Mucosa of descending colon (tissue), 3 donors: ENCODE measurements around the gene TTC39B. TPM values are rescaled to one million over a fixed set of nuclear protein-coding genes. Genes with fewer than 3 reads are reported as not detected.
A peak's percentile ranks its signal among the peaks of the same experiment; 100 is the strongest.

Experiments used
- ATAC-seq: fragments of 200-7000 bp; cut with Tn5 transposase; one replicate; pipeline ENCODE4 v1.9.1; 2020; ENCODE audit warnings: mild to moderate bottlenecking, moderate library complexity
- DNase-seq, 3 donors: peaks; one replicate each; pipeline ENCODE4 v3.0.0-alpha.2; 2020
- H3K36me3 ChIP-seq: fragments of 200-600 bp; one replicate; pipeline ENCODE4 v1.8.0; 2021; ENCODE audit warnings: low read depth, mild to moderate bottlenecking
- H3K4me1 ChIP-seq: fragments of 200-600 bp; one replicate; pipeline ENCODE4 v1.8.0; 2021; ENCODE audit warnings: low read depth, mild to moderate bottlenecking
- H3K4me3 ChIP-seq: fragments of 200-600 bp; one replicate; pipeline ENCODE4 v1.8.0; 2021; ENCODE audit warnings: mild to moderate bottlenecking
- H3K9me3 ChIP-seq: fragments of 200-600 bp; one replicate; pipeline ENCODE4 v1.8.0; 2021; ENCODE audit warnings: mild to moderate bottlenecking
- intact Hi-C, 2 donors: fragments of 100-400 bp; cut with DNase I in 1 of 2; cut with micrococcal nuclease in 1 of 2; formaldehyde crosslinking; loops; one replicate each; pipeline versions ENCODE4 v1.11.0 to v1.11.1; 2022; cut with DNase I, micrococcal nuclease
- total RNA-seq, 3 donors: library from RNA; stranded (reverse); fragmentation: NEBNext Ultra II Directional in 2 of 3; extraction: Animal tissue kit (Norgen Biotek cat#: 25700) in 2 of 3; gene quantifications; one replicate each; pipeline versions ENCODE4 v1.2.1 to v1.2.4, GENCODE V29; 2021 to 2023
- TF ChIP-seq, protein P1 (sequence below): fragments of 200-600 bp; IDR thresholded peaks from one replicate; pipeline ENCODE4 v1.8.0; 2022; ENCODE audit warnings: antibody characterized with exemption, mild to moderate bottlenecking
- donor health status: DM: no; HTN: no; CAD: no; lungs with moderate emphysema.
- donor health status: DM: no; HTN: no; CAD: no.
- donor health status: DM: no; HTN: yes; CAD: no.

Gene TTC39B
- total RNA-seq, 3 donors from 2014 or later = 36.9 to 48.0 (median 43.8) TPM

DNA sequence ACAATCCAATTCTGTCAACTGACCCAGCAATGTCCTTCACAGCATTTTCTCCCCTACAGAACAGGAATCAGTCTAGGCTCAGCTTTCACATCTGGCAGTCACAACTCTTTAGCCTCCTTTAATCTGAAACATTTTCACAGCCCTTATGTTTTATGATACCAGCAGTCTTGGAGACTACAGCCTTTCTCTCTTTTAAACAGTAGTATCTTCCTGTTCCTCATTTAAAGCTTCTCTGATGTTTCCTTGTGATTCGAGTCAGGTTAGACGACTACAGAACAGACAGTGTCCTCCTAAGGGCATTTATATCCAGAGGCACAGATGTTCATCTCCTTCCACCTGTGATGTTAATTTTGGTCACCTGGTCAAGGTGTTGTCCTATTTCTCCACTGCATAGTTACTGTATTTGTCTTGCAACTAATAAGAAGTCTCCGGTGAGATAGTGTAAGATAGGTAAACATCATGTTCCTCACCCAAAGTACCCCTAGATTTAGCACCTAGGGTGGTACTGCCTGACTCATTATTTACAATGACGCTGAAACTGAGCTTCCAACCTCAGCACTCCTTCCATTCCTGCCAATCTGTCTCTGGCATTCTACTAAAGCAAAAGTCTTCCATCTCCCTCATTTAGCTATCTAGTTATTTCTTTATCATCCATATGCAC is 20.7 kb downstream of the TTC39B start:
- H3K4me1 ChIP-seq = peaks cover 24% of the 10 kb centered on the region
- no peak overlapping the region for H3K4me3 ChIP-seq
- TF ChIP-seq, protein P1, sequence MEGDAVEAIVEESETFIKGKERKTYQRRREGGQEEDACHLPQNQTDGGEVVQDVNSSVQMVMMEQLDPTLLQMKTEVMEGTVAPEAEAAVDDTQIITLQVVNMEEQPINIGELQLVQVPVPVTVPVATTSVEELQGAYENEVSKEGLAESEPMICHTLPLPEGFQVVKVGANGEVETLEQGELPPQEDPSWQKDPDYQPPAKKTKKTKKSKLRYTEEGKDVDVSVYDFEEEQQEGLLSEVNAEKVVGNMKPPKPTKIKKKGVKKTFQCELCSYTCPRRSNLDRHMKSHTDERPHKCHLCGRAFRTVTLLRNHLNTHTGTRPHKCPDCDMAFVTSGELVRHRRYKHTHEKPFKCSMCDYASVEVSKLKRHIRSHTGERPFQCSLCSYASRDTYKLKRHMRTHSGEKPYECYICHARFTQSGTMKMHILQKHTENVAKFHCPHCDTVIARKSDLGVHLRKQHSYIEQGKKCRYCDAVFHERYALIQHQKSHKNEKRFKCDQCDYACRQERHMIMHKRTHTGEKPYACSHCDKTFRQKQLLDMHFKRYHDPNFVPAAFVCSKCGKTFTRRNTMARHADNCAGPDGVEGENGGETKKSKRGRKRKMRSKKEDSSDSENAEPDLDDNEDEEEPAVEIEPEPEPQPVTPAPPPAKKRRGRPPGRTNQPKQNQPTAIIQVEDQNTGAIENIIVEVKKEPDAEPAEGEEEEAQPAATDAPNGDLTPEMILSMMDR = no peak
- H3K9me3 ChIP-seq = no peaks in the 10 kb centered on the region
- intact Hi-C loops = no loop called here
- peak; percentile 79 for ATAC-seq
- no peaks in the 10 kb centered on the region for H3K36me3 ChIP-seq
- no peak for DNase-seq

DNA sequence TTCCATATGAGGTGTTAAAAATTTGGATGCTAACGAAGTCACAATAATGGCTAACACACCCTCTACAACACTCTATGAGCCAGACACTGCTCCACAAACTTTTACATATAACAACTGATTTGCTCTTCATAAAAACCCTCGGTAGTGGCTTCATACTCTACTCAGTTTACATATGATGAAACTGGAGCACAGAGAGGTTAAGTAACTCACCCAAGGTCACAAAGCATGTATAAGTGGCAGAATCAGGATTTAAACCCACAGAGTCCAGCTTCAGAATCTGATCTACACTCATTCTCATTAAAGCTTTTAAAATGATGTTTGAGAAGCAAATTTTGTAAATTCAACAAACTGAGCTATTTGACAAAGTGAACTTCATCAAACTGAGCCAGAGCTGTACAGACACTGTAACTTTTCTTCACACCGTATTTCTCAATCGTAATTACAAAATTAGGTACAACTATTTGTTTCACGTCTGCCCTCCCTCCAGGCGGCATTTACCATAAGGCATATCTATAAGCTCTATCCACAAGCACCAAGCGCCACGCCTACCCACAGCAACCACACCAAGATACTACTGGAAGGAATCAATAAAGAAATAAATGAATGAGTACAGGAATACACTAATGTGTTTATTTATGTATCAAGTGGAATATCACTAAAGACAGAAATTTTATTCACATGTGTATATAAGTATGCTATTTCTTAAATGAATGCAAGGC is 24.3 kb downstream of the TTC39B start:
- no peaks in the 10 kb centered on the region for H3K36me3 ChIP-seq
- TF ChIP-seq, protein P1 = no peak
- ATAC-seq (no peak), DNase-seq (peak in 1 of 3 donors; percentile 32)
- peaks cover 32% of the 10 kb centered on the region for H3K4me1 ChIP-seq
- intact Hi-C loops = no loop called here
- no peak overlapping the region for H3K4me3 ChIP-seq
- H3K9me3 ChIP-seq = no peaks in the 10 kb centered on the region

DNA sequence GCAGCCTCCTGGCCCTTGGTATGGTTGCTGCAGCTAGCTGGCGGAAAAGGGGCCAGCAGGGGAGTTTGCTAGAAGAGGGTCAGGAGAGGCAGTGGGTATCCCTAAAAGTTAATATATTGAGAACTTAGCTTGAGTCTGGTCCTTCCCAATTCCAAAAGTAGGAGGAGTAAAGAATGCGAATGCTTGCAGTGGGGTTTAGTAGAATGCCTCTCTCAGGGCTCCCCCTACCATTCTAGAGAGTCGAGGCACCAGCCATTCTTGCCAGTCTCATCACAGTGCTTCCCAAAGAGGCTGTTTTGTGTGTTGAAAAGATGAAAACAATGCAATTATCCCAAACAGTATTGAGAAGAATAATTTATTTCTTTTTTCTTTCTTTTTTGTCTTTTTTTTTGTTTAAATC is 26.4 kb downstream of the TTC39B start:
- Histone ChIP-seq H3K9me3 (no peaks in the 10 kb centered on the region), H3K4me1 (peaks cover 36% of the 10 kb centered on the region), H3K36me3 (no peaks in the 10 kb centered on the region), H3K4me3 (no peak overlapping the region)
- TF ChIP-seq, protein P1 = no peak
- intact Hi-C loops = no loop called here
- no peak for ATAC-seq
- no peak for DNase-seq

DNA sequence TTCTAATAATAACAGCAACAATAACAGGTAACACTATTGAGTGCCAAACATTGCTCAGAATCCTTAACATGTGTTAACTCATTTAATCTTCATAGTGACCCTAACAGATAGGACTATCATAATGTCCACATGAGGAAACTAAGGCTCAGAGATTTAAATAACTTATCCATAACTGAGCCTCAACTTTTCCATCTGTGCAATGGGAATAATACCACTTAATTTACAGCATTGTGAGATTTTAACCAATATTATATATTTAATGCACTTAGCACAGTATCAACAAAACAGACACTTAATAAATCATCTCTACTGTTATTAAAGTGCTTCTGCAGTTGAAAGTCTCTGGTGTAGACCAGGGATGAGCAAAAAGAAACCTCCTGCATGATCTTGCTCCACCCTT is 28.2 kb downstream of the TTC39B start:
- Histone ChIP-seq H3K9me3 (no peaks in the 10 kb centered on the region), H3K4me1 (peaks cover 38% of the 10 kb centered on the region), H3K36me3 (no peaks in the 10 kb centered on the region), H3K4me3 (no peak overlapping the region)
- no peak for ATAC-seq
- TF ChIP-seq, protein P1 = no peak
- intact Hi-C loops = loop anchor here (10.0 kb wide), 2 partner anchors 76 to 146 kb away; partner anchors contain the start of gene SNAPC3 (in 1 of the 2)
- no peak for DNase-seq

DNA sequence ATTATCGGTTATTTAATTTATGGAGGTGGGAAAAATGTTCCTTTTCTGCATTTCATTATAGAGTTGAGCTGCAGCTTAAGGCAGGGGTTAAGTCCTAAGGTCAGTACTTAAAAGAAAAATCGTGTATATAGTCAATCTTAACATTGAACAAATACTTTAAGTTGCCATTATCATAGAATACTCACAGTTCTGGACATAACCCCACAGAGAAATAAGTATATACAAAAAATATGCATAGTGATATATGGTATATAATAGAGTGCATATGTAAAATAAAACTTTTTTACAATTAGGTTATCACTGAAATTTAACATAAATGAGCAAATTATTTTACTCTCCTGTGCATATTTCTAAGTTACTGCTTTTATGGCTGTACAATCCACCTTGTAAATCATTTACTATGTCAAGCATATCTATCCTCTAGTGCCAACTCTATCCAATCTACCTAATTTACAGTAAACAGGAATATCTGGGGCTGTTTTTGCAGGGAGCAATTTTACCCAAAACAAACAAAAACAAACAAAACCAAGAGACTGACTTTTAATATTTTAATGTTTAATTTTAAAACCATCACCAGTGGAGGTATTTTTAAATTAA is 28.8 kb downstream of the TTC39B start:
- TF ChIP-seq, protein P1 = no peak
- Histone ChIP-seq H3K4me1 (peaks cover 35% of the 10 kb centered on the region), H3K9me3 (no peaks in the 10 kb centered on the region), H3K36me3 (no peaks in the 10 kb centered on the region), H3K4me3 (no peak overlapping the region)
- intact Hi-C loops = loop anchor here (10.0 kb wide), 2 partner anchors 77 to 147 kb away; partner anchors contain the start of gene SNAPC3 (in 1 of the 2)
- no peak for DNase-seq
- ATAC-seq = no peak
